GM18502 (cell line): ENCODE results near the gene NPBWR2.
"Not testable (repeated sequence)": the region's sequence is repeated elsewhere in the genome, so short reads cannot be mapped to it uniquely, and the experiment has no call there.

Source experiments
- ATAC-seq: cut with Tn5 transposase; IDR thresholded peaks from one replicate; pipeline ENCODE4 v1.9.1; 2021; ENCODE audit warnings: mild to moderate bottlenecking; ENCODE audit not compliant: unreplicated experiment, poor library complexity

The NPBWR2 gene

DNA sequence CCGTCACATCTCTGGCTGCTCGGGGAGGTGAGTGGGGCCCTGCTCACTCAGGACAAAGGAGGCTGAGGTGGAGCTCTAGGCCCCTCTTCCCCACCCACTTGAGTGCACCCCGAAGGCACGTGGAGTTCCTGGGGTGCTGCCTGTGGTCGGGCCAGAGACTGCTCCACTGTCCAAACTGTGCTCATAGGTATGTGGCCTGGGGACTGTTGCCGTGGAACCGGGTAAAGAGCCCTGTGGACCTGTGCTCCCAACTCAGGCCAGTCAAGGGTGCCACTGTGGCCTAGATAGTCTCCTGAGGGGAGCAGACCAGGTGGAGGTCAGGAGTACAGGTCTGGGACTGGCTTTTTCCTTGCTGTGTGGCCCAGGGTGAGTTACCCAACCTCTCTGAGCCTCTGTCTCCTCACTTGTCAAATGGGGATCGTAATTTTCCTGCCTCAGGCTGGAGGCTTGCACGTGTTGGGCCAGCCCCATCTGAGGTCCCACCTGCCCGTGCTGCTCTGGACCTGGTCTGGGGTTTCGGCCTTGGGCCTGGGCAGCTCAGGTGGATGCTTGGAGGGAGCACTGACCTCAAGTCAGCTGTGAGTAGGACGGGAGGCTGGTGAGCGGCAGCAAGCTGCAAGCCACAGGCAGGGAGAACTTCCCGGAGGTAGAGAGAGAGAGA is 12.4 kb upstream of the NPBWR2 start:
- ATAC-seq: no peak

DNA sequence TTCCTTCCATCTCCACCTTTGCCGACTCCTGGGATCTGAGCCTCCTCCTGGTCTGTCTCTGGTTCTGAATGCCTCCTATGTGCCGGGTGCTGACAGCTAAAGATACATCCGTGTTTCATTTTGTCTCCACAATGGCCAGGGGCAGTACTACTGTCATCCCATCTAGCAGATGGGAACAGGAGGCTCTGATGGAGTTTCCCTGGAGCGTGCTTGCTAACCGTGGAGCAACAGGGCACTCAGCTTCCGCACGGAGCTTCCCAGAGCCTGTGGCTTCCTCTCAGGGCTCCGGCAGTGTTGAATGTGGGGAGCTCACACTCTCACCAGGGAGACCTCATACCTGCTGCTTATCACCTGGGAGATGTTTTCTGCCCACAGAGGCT is 11.9 kb upstream of the NPBWR2 start:
- ATAC-seq: no peak

DNA sequence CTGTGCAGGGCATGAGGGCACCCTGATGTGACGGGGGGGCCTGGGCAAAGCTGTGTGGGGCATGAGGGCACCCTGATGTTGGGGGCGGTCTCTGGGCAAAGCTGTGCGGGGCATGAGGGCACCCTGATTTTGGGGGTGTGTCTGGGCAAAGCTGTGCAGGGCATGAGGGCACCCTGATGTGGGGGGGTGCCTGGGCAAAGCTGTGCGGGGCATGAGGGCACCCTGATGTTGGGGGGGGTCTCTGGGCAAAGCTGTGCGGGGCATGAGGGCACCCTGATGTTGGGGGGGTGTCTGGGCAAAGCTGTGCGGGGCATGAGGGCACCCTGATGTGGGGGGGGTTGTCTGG is 10.0 kb upstream of the NPBWR2 start:
- not testable (repeated sequence) for ATAC-seq

DNA sequence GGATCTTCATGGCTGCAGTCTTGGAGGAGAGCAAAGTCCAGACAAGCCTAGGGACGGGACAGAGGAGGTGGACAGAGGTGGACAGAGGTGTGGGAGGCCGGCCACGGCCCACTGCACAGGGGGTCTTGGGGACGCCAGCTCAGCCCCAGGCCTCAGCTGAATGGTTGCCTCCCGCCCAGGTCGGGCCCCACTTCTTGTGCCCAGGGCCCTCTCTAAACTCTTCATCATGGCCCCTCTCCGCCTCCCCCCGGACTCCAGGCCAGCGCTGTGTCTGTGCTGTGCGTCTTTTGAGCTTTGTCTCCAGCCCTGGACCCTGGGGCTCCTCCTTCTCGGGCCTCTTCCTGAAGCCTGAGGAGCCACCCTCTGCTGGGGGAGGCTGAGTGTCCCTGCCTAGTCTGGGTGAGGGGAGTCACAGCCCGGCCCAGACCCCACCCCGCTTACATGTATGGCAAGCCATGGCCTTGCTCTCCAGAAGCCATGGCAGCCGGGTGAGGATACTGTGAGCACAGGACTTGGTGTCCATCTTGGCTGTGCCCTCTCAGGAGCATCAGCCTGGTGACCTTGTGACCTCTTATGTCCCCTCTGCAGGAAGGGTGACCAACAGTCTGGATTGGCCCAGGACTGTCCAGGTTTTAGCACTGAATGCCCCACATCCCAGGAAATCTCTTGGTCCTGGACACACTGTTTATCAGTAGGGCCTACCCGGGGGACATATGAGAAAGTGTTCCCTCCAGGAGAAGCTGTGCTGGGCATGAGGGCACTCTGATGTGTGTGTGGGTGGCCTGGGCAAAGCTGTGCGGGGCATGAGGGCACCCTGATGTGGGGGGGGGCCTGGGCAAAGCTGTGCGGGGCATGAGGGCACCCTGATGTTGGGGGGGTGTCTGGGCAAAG is 9.4 kb upstream of the NPBWR2 start:
- no peak for ATAC-seq

DNA sequence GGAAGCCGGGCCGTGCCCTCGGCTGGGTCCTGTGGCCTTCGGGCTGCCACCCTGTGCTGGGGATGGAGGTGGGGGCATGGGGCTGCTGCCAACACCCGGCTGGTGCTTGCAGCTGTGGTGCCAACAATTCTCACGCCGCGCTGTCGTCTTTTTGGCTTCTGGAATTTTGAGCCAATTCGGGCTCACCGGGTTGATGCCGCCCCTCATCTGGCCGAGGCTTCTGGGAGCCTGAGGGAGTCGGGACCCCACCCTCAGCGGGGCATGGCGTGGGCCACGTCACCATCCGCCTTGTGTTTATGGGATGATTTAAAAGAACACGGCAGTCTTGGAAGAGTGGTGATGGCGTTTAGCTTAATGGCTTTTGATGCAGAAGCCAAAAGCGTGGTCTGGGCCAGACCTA is 8.7 kb upstream of the NPBWR2 start:
- ATAC-seq: no peak

DNA sequence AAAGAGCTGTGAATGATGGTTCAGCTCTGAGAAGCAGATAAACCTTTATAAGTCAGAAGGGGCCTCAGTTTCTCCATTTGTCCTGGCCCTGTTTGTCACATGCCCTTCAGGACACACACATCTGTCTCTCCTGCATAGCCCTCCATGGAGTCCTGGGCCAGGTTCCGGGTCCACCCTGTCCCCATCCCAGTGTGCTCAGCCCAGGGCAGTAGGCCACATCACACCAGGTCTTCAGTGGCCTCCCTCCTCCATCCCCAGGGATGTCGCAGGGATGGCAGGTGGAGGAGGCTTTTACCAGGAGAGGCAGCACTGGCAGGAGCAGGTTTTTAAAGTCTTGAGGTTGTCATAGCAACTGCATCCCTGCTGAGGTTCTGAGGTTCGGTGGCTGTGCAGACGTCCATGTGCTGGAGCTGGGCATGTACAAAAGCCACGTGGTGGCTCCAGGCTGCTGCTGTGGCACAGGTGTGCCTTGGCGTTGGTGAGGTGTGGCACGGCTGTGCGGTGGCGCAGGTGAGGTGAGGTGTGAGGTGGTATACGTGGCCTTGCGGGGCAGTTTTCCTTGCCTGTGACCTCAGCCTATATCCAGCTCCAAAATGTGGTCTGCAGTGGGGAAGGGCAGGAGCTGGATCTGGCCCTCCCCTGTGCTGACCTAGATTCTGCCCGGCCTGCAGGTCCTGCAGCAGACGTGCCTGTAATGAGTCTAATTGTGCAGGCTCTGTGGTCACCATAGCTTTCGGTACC is 8.0 kb upstream of the NPBWR2 start:
- ATAC-seq: no peak

DNA sequence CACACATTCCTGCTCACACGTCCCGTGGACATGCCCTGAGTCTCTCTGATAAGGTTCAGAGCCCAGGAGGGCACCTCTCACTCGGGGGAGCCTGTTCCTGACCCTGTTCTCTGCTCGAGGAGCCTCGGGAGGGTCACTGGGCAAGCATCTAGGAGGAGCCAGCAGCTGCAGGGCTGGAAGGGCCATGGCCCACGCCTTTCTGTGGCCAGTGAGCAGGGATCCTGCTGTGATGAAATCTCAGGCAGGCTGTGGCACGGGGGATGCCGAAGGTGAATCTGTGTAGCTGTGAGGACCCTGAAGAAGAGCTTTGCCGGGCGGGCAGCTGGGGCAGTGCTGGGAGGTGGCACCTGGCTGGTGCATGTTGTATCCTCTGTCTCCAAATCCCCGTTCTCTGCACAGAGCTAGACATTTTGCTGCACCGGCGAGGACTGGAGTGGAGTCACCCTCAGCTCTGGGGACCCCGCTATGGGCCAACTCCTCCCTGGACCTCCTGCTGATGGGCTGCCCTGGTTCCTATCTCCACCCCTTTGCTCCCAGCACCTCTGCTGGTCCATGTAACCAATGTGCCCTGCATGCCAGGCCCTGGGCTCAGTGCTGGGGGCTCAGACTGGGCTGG is 7.1 kb upstream of the NPBWR2 start:
- no peak for ATAC-seq

DNA sequence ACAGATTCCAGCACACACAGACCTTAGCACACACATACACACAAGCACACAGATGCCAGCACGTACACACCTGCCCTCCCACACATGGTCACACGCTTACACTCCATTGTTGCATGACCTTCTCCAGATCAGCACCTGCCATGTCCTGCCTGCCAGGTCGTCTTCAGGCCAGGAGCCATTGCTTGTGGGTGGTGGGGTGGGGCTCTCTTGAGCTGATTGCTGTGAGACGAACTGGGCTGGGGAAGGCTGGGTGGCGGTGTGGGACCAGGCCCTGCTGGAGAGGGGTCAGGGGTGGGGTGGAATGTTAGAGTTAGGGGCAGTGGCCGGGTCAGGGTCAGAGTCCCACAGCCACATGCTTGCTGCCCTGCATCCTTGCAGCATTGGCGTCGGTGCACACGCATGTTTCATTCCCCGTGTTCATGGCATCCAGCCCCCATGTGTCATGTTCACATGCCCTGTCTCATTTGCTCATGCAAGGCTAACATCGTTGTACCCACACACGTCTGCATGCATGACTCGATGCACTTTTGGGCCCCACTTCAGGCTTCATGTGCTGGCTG is 6.5 kb upstream of the NPBWR2 start:
- ATAC-seq: no peak

DNA sequence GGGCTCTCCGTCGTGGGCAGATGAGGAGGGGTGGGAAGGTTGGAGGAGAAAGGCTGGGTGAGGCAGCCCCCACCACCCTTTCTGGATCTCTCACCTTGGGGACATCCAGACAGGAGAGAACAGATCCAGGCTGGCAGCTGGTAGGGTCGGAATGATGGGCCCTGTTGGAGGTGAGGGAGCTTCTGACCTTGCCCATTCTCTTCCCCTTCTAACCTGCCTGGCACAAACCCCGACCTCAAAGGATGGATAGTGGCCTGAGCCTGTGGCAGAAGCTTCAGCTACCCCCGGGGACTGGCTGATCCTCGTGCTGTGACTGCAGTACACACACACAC is 6.0 kb upstream of the NPBWR2 start:
- ATAC-seq: no peak

DNA sequence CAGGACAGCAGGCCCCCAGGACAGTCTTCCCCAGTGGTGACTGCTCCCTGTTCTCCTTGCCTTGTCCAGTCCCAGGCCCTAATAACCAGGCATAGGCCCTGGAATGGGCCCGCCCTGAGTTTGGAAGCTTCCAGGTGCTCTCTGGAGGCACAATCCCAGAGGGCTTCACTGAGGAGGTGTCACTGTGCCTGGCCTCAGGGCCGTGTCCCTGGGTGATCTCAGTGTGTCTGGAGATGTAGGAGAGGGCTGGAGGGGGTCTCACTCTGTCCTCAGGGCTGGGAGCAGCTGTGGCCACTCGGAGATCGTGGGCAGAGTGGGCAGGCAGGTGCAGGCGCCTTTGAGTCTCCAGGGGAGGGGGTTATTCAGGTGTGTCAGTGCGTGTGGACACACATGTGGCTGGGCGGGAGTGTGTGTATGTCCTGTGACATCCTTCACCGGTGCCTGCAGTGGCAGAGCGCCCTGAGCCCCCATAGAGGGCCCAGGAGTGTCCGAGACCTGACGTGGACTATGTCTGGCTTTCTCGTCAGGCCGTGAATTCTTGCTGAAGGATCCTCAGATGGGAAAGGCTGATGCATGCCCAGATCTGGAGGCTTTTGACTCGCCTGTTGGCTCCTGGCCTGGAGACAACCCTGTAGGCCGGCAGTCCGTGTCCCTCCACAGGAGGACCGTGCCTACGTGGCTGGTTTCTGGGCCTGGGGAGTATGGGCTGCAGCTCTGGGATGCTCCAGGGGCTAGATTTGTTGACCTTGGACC is 5.5 kb upstream of the NPBWR2 start:
- no peak for ATAC-seq

DNA sequence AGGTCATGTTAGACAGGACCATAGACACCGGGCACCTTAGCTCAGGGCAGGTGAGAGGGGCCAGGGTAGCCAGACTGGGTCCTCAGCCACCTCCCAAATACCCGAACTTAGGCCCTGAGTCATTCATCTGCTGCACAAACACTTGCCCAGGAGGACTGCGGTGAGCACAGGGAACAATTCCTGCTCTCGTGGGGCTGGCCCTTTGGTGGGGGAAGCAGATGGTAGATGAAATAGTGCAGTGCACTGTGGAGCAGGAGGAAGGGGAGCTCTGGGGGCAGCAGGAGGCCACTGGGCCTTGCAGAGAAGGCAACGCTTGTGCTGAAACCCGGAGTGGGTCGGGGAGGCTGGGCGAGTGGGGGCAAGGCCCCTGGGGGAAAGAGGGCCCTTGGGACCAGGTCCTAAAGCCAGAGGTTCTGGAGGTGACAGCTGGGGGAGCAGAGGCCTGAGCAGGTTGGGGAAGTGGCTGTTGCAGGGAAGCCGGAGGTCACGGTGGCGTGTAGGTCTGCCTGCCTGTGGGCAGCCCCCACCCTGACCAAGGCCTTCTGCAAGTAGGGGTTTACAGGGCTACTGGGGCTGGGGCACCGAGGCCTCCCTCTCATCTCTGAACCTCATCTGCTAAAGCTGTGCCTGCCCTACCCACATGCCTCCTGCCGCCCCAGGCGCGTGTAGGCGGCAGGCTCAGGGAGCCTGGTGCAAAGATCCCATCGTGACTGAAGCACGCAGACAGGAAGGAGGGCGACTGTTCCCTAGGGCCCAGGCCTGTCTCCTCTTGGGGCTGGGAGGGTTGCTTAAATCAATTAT is 4.7 kb upstream of the NPBWR2 start:
- ATAC-seq: no peak

DNA sequence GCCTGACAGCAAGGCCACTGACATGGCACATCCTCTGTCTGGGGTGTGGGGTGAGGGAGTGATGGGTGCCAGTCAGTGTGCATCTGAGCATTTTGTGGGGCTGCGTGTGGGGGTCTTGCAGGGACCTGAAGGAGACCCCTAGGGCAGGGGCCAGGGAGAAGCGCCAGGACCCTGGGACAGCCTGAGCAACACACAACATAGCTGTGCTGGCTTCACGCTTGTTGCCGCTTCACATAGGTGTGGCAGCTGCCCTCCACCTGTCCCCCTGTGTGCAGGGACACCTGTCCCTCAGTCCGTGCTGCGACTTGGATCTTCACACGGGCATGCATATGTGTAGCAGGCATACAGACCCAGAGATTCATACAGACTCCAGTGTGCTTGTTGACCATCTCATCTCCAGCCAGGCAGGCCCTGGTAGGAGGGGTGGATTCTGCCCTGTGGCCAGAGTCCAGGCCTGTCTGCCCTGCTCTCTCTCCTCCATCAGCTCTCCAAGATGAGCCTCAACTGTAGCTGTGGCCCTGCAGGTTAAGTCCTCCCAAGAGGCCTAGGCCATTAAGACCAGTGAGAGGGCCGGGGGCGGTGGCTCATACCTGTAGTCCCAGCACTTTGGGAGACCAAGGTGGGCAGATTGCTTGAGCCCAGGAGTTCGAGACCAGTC is 3.2 kb upstream of the NPBWR2 start:
- ATAC-seq: no peak

DNA sequence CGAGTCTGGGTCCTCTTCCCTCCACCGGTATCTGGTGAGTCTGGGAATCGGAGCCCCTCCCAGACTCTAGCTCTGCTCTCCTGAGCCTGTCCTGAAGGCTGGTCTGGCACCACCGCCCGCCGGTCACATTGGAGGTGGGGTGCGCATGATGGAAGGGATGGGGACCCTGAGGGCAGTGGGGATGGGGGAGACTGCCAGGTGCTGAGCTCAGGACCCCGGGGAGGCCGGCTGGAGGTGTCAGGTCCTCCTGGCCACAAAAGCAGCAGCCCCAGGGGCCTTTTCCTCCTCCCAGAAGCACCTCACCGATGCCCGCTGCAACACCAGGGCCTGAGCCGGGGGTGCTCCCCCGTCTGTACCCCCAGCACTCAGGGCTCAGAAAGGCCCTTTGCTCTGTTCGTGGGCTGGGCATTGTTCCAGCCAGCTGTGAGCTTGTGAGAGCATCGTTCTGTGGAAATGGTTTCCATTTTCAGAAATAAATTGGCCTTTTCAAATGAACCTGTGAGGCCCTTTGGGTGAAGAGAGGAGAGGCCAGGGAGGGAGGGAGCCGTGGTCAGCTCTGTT is 2.5 kb upstream of the NPBWR2 start:
- no peak for ATAC-seq

DNA sequence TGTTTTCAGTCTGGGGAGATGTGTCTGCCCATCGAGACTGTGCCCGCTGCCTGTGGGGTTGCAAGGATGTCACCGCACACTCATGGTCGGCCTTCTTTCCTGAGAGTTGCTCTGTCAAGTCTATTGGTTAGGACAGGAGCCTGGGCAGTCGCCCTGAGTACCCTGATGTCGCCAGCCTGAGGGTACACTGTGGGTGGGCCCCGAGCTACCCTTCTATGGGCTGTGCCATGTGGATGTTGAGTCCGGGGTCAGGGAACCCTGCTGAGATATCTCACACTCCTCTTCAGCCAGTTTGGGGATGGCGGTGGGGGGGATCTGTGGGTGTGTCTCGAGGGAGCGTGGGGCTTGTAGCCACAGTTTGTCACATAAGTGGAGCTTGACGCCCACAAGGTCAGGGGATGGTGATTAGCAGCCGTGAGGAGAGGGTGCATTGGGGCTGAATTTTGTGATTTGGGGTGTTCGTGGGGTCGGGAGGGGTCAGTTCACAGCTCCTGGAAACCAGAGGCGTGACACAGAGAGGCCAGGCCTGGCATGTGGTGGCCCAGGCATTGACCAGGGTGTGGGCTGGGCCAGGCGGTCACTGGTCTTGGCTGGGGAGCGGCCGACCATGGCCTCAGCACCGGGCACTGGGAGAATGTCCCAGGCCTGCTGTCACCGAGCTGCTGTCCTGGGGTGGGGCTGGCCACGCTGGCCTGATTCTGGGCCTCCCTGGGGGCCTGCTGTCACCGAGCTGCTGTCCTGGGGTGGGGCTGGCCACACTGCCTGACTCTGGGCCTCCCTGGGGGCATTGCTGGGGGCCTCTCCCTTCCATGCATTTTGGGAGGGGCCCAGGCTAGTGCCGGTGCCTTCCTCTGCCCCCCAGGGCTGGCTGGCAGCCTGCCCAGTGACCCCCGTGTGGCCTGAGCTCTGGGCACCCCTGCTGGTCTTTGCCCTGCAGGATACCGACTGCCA is 1.6 kb upstream of the NPBWR2 start:
- ATAC-seq: no peak

DNA sequence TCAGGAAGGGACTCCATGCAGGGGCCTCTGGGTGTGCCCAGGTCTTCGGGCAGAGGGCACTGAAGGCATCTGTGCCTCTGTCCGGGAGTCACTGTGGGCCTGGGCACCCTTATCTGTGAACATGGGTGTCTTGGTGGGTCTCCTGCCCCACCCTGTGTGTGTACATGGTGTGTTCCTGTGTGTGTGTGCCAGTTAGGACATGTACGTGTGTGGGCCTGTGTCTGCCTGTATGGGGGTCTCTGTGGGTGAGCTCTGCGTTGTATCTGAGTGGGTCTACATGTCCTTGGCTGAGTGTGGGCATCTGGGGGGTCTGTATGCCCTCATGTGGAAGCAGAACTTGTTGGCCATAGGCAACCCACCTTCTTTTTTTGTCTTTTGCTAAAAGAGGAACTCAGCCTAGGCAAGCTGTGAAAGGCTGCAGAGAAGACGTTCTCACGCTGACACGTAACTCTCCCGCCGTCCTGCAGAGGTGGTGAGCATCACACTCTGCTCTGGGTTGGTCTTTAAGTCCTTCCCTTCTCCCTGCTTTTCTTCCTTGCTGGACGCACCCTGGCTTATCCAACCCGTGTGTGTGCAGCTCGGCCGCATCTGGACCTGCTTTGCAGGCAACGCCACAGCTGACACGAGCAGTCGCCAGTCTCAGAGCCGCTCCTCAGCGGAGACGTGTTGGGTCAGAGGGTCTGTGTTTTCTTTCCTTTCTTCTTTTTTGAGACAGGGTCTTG is 532 bp upstream of the NPBWR2 start:
- no peak for ATAC-seq

DNA sequence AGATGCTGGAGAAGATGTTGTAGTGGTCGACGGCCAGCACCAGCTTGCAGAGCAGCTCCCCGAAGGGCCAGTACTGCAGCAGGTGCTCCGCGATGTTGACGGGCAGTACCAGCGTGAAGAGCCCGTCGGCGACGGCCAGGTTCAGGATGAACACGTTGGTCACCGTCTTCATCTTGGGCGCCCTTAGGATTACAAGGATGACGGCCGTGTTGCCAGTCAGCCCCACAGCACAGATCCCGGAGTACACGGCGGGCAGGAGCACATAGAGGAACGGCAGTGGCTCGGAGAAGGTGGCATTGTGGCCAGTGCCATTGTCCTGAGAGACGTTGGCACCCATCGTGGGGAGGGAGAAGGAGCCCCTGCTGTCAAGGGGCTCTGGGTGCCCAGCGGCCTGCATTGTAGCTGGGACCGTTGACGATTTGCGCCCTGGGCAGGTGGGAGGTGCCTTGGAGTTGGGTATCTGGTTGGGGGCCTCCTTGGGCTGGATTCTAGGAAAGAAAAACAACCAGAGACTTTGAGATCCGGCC is 867 bp downstream of the NPBWR2 start:
- no peak for ATAC-seq
